NCI-H2029 treated with DMSO at 0.1 percent for 48 hours (cell line): ENCODE results near the gene RFPL1.

Source experiments
- DNase-seq: peaks from one replicate; lab custom pipeline; 2025; lab: John Stamatoyannopoulos, UW

RFPL1 gene

GRCh38 chr22:29443452-29443851, 5.1 kb downstream of the RFPL1 start:
- DNase-seq, result no peak

GRCh38 chr22:29443861-29444792, 5.7 kb downstream of the RFPL1 start:
- no peak for DNase-seq

DNA sequence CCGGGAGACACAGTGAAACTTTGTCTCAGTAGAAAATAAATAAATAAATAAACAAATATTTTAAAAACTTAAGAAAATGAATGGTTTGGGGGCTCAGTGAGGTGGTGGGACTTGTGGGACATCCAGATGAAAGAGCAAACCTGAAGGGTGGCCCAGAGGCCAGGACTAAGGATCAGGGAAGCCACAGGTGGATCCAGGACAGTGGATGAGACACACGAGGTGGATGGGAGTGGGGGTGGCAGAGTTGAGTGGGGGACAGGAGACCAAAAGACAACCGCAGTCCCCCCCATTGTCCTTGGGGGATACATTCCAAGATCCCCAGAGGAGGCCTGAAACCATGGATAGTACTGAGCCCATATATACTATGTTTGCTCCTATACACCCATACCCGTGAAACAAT, 7.1 kb downstream of the RFPL1 start:
- no peak for DNase-seq

DNA sequence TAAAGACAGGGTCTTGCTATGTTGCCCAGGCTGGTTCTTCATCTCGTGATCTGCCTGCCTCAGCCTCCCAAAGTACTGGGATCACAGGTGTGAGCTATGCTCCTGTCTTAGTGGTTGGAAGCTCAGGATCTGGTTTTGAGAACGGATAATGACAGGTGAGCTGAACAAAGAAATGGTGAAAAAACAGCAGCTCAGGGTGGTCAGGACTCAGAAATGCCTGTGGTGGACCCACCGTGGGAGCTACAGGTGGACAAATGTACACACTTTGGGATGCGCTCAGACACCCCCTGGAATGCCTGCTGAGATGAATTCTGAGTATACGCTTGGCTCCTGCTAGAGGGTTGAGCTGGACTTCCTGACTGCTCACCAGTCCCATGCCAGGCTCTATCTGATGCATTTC, 9.5 kb downstream of the RFPL1 start:
- DNase-seq, result no peak

DNA sequence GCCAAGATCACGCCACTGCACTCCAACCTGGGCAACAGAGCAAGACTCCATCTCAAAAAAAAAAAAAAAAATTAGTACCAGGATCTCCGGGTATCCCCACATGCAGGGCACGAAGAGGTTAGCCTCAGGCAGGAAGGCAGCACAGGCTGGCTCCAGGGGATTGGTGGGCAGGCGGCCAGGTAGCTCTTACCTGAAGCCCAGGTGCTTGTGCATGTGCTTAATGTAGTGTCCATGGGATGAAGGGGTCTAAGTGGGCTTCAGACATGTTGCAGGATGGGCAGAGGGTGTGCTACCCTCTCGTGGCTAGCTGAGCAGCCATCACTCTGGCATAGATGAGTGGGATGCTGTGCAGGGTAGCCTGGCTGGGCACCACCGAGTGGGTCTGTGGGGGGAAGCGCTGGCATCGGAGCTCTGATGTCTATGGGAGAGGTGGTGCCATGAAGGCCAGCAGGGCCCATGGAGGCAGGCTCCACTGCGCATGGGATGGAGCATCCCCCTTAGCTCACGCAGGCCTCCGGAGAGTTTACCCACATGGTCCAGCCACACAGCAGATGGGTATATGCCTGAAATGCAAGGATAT, 11.0 kb downstream of the RFPL1 start:
- DNase-seq, result no peak

DNA sequence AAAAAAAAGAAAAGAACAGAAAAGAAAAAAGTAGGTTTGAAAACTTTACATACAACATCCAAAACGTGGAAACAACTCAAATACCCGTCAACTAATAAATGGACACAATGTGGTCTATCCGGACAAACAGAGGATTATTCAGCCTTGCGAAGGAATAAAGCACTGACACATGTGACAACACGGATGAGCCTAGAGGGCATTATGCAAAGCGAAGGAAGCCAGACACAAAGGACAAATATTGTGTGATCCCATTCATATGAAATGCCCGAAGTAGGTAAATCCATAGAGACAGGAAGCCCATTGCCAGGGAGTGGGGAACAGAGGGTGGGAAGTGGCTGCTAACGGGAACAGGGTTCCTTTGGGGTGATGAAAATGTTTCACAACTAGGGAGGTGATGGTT, 11.8 kb downstream of the RFPL1 start:
- DNase-seq, result no peak

GRCh38 chr22:29451863-29452262, 13.5 kb downstream of the RFPL1 start:
- DNase-seq, result no peak

- DNase-seq, result no peak
These were observed 15.9 kb downstream of the RFPL1 start for GRCh38 chr22:29454276-29454675.

GRCh38 chr22:29456211-29456671, 17.9 kb downstream of the RFPL1 start:
- DNase-seq, result no peak

GRCh38 chr22:29457730-29458129, 19.3 kb downstream of the RFPL1 start:
- no peak for DNase-seq

GRCh38 chr22:29458551-29458950, 20.2 kb downstream of the RFPL1 start:
- DNase-seq, result no peak

DNA sequence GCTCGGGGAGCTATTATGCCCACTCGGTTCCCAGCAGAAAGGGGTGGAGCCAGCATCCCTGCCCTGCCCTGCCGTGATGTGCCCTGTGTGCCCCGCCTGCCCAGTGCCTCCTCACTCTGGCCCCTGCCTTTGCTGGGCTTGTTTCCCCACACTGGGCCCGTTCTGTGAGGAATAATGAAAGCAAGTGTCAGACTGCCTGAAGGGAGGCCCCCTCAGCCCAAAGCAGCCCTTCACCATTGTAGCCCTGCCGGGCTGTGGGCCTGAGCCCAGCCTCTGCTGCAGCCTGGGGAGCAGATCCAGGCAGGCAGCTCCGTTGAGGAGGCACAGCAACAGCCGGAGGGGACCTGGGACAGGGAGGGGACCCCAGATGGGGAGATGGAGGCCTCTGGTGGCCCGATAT, 21.4 kb downstream of the RFPL1 start:
- no peak for DNase-seq

DNA sequence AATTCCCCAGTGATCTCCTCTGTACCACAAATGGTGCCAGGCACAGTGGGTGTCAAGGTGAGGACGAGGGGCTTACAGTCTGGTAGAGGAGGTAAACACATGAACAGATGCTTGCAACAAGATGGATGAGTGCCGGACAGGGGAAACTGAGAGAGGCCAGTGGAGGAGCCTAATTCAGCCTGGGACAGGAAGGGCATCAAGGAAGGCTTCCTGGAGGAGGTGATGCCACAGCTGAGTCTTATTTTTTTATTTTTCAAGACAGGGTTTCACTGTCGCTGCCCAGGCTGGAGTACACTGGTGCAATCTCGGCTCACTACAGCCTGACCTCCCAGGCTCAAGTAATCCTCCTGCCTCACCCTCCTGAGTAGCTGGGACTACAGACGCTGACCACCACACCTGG, 22.9 kb downstream of the RFPL1 start:
- DNase-seq, result no peak

DNA sequence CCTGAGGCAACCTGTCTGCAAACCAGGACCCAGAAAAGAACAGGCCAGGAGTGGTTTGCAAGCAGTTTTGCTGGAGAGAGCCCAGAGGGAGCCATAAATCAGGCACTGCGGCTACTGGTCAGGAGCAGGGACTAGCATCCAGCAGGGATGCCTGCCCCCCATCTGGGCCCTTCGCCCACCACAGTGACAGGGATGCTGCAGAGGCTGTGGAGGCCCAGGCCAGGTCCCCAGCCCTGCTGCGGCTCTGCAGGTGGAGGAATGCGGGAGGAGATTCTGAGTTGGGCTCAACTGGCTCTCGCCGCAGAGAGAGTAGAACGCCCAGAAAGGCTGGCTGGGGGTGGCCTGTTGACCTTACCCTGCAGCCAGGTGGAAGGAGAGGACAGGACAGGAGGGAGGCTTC, 25.2 kb downstream of the RFPL1 start:
- no peak for DNase-seq

GRCh38 chr22:29464581-29464980, 26.2 kb downstream of the RFPL1 start:
- no peak for DNase-seq

DNA sequence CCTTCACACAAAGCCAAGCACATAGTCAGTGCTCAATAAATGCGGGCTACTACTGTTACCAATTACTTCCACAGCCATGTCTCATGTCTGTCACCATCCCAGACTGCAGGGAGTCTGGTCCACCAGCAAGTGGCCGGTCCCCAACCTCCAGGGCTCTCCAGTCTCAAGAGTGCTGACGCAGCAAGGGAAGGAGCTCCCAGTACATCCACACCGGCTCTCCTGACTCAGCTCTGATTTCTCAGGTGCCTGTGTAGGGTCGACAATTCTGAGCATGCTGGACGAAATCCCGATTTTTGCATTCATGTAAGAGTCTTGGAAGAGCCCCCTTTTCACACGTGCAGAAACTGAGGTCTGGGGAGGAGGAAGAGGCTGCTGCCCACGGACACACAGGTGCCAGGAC, 31.4 kb downstream of the RFPL1 start:
- DNase-seq, result no peak

GRCh38 chr22:29470159-29470855, 31.9 kb downstream of the RFPL1 start:
- DNase-seq, result no peak

GRCh38 chr22:29473001-29473400, 34.6 kb downstream of the RFPL1 start:
- no peak for DNase-seq

GRCh38 chr22:29475550-29475949, 37.2 kb downstream of the RFPL1 start:
- DNase-seq, result no peak

- DNase-seq, result no peak
These were observed 37.7 kb downstream of the RFPL1 start for GRCh38 chr22:29476116-29476515.

GRCh38 chr22:29477723-29478318, 39.4 kb downstream of the RFPL1 start:
- DNase-seq, result no peak
